Activated naive CD4-positive, alpha-beta T cell treated with anti-CD3 and anti-CD28 coated beads, Interleukin-2, amount 50 U/mL, for 72 hours (primary cell): Measurements from ENCODE around the gene EFCAB6. TPM values are rescaled to one million over a fixed set of nuclear protein-coding genes. Genes with fewer than 3 reads are reported as not detected.
A peak's percentile ranks its signal among the peaks of the same experiment; 100 is the strongest.

ENCODE experiments used
- ATAC-seq, 2 donors: fragments of 150-1000 bp; cut with Tn5 transposase; 2 replicates each; pipeline ENCODE4 v1.10.0; 2021; ENCODE audit warnings: mild to moderate bottlenecking in 2 of 2, moderate library complexity in 2 of 2
- DNase-seq, 2 donors: peaks; one replicate each; pipeline ENCODE4 v3.0.0; 2021 to 2022; ENCODE audit warnings: low spot score in 2 of 2
- H3K27ac Mint-ChIP-seq, 2 donors: one replicate each; pipeline ENCODE4 v1.8.0; 2022; ENCODE audit warnings: mild to moderate bottlenecking in 2 of 2, mixed read lengths in 2 of 2
- H3K36me3 Mint-ChIP-seq, 2 donors: one replicate each; pipeline ENCODE4 v1.8.0; 2022; ENCODE audit warnings: mixed read lengths in 2 of 2
- H3K9me3 Mint-ChIP-seq, 2 donors: one replicate each; pipeline ENCODE4 v1.8.0; 2022; ENCODE audit warnings: mixed read lengths in 2 of 2
- total RNA-seq, 2 donors: library from RNA; stranded (reverse); gene quantifications; one replicate each; pipeline ENCODE4 v1.2.3, GENCODE V29; 2022

EFCAB6 gene
- total RNA-seq, 2 donors from 2014 or later = 0.27 to 0.80 TPM

GRCh38 chr22:43630451-43630850 lies 181.7 kb downstream of the EFCAB6 start:
- Mint-ChIP-seq H3K27ac (peak overlapping the region in 1 of 2 donors; percentile 57), H3K36me3 (no peaks in the 10 kb centered on the region), H3K9me3 (no peaks in the 10 kb centered on the region)
- ATAC-seq (no peak), DNase-seq (no peak)

- Mint-ChIP-seq H3K9me3 (no peaks in the 10 kb centered on the region), H3K27ac (peak overlapping the region; percentile 15 to 46), H3K36me3 (no peaks in the 10 kb centered on the region)
- no peak for DNase-seq
- no peak for ATAC-seq
Observed at GRCh38 chr22:43628250-43628649, 183.9 kb downstream of the EFCAB6 start.

- Mint-ChIP-seq H3K9me3 (no peaks in the 10 kb centered on the region), H3K36me3 (no peaks in the 10 kb centered on the region), H3K27ac (peak overlapping the region in 1 of 2 donors; percentile 15)
- DNase-seq (no peak), ATAC-seq (no peak)
Observed at GRCh38 chr22:43627485-43628213, 184.5 kb downstream of the EFCAB6 start.

DNA sequence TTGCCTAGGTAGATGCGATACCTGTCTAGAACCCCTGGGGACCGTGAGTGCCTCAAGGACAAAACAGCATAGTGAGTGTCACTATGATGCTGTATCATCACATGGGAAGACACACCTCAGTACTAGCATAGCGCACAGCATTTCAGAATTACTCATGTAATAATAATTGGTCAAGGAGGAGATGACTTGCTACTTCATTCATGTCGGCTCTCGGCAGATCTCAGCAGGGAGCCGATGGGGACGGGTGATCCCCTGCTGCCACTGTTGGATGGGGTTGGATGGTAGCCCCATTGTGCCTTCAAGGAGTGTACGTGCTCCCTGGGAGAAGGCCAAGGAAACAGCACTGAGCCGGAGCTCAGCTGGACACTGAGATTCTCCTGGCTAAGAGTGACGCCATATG lies 186.9 kb downstream of the EFCAB6 start:
- Mint-ChIP-seq H3K27ac (no peak overlapping the region), H3K9me3 (no peaks in the 10 kb centered on the region), H3K36me3 (no peaks in the 10 kb centered on the region)
- no peak for ATAC-seq
- no peak for DNase-seq

GRCh38 chr22:43624144-43624998 lies 187.7 kb downstream of the EFCAB6 start:
- Mint-ChIP-seq H3K36me3 (peaks cover under 1 to 3% of the 10 kb centered on the region in 2 donors), H3K27ac (no peak overlapping the region), H3K9me3 (peaks cover 2 to 3% of the 10 kb centered on the region in 2 donors)
- no peak for DNase-seq
- no peak for ATAC-seq

DNA sequence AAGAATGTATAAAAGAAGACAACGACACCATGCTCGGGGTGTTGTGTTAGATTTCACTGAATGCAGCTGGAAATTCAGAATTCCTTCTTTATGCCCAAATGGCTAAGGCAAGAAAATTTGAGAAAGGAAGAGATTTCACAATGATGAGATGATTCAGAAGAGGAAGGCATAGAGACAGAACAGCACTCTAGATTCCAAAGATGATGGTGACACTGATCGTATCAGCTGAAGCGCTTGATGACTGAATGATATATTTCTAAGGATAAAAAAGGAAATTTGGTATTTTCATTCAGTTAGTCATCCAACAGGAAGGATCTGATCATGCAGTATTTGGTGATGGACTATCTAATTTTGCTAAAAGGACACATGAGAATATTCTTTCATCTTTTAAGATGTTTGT lies 189.2 kb downstream of the EFCAB6 start:
- peaks cover 6 to 9% of the 10 kb centered on the region in 2 donors for H3K9me3 Mint-ChIP-seq
- H3K36me3 Mint-ChIP-seq = peaks cover 8 to 9% of the 10 kb centered on the region in 2 donors
- no peak for ATAC-seq
- no peak for DNase-seq
- no peak overlapping the region for H3K27ac Mint-ChIP-seq

- H3K9me3 Mint-ChIP-seq = peaks cover 6 to 9% of the 10 kb centered on the region in 2 donors
- peaks cover 8 to 9% of the 10 kb centered on the region in 2 donors for H3K36me3 Mint-ChIP-seq
- no peak overlapping the region for H3K27ac Mint-ChIP-seq
- ATAC-seq (no peak), DNase-seq (no peak)
Observed at GRCh38 chr22:43620197-43620596, 191.9 kb downstream of the EFCAB6 start.

GRCh38 chr22:43618517-43618916 lies 193.6 kb downstream of the EFCAB6 start:
- peaks cover 6 to 9% of the 10 kb centered on the region in 2 donors for H3K9me3 Mint-ChIP-seq
- DNase-seq (no peak), ATAC-seq (no peak)
- H3K36me3 Mint-ChIP-seq = peaks cover 8 to 9% of the 10 kb centered on the region in 2 donors
- H3K27ac Mint-ChIP-seq = no peak overlapping the region

- DNase-seq = no peak
- peaks cover 6 to 9% of the 10 kb centered on the region in 2 donors for H3K9me3 Mint-ChIP-seq
- no peak overlapping the region for H3K27ac Mint-ChIP-seq
- peaks cover 8 to 9% of the 10 kb centered on the region in 2 donors for H3K36me3 Mint-ChIP-seq
- ATAC-seq = no peak
Observed at GRCh38 chr22:43616645-43617044, 195.5 kb downstream of the EFCAB6 start.

- ATAC-seq (no peak), DNase-seq (no peak)
- H3K27ac Mint-ChIP-seq = no peak overlapping the region
- peaks cover 0 to 7% of the 10 kb centered on the region in 2 donors for H3K9me3 Mint-ChIP-seq
- H3K36me3 Mint-ChIP-seq = no peaks in the 10 kb centered on the region
Observed at GRCh38 chr22:43600265-43600664, 211.8 kb downstream of the EFCAB6 start.

DNA sequence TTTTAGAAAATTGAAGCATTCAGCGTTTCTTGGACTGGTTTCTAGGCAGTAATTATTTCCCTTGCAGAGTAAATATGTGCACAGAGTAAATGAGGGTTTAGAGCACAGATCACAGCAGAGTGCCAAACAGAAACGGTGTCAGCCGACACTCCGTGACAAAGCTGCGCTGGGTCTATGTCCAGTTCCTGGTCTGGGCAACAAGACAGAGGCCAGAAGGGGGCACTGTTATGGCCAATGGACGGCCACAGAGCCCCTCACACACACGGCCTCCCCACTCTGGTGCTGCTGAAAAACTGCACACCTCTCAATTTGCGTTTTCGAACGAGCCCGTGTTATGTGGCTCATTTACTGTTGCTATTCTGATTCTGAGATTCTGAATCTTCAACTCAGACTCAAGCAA lies 219.6 kb downstream of the EFCAB6 start:
- Mint-ChIP-seq H3K36me3 (peaks cover 0 to 9% of the 10 kb centered on the region in 2 donors), H3K9me3 (peaks cover 13 to 22% of the 10 kb centered on the region in 2 donors), H3K27ac (no peak overlapping the region)
- ATAC-seq = no peak
- DNase-seq = no peak

- H3K27ac Mint-ChIP-seq = no peak overlapping the region
- peaks cover 15 to 22% of the 10 kb centered on the region in 2 donors for H3K9me3 Mint-ChIP-seq
- peaks cover 0 to 10% of the 10 kb centered on the region in 2 donors for H3K36me3 Mint-ChIP-seq
- DNase-seq (no peak), ATAC-seq (no peak)
Observed at GRCh38 chr22:43591380-43591779, 220.7 kb downstream of the EFCAB6 start.

DNA sequence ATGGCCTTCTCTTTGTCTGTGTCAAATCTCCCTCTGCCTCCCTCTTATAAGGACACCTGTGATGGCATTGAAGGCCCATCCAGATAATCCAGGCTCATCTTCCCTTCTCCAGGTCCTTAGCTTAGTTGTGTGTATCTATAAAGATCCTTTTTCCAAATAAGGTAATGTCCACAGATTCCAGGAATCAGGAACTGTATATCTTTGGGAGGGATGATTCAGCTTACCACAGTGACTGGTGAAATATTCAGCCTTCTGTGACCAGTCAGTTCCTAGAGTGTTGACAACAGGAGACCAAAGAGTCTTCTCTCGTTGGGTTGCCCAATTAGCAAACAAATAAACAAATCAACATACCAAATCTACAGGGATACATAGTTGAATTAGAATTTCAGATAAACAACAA lies 224.5 kb downstream of the EFCAB6 start:
- Mint-ChIP-seq H3K9me3 (peaks cover 8 to 13% of the 10 kb centered on the region in 2 donors), H3K27ac (no peak overlapping the region), H3K36me3 (peaks cover 6 to 9% of the 10 kb centered on the region in 2 donors)
- DNase-seq = no peak
- no peak for ATAC-seq

GRCh38 chr22:43583501-43583900 lies 228.6 kb downstream of the EFCAB6 start:
- no peak overlapping the region for H3K27ac Mint-ChIP-seq
- peaks cover 13 to 14% of the 10 kb centered on the region in 2 donors for H3K9me3 Mint-ChIP-seq
- H3K36me3 Mint-ChIP-seq = peaks cover 6 to 15% of the 10 kb centered on the region in 2 donors
- ATAC-seq (no peak), DNase-seq (no peak)

- DNase-seq = no peak
- no peak for ATAC-seq
Observed at GRCh38 chr22:43582394-43582793, 229.7 kb downstream of the EFCAB6 start.

DNA sequence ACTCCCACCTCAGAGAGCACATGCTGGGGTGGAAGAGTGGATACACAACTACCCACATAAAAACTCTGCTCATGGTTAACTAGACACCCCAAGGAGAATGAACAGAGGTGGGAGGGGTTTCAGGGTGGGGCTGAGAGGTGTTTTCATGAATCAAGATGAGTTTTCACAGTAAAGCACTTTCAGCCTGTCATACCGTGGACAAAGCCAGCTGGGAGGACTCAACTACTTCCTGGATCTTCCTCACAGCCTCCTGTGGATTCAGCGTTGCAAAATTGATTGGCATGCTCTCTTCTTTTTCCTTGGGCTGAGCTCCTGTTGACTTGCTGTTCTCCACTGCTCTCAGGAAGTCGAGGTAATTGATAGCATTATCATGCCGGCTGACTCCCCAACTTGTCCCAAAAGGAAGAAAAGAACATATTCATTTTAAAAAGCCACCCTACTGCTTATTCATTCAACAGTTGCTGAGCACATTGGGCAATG lies 231.8 kb downstream of the EFCAB6 start:
- Mint-ChIP-seq H3K27ac (no peak overlapping the region), H3K36me3 (peaks cover 6 to 10% of the 10 kb centered on the region in 2 donors)
- ATAC-seq = no peak

More at GRCh38 chr22:43582394-43582793, 229.7 kb downstream of the EFCAB6 start:
- H3K9me3 Mint-ChIP-seq = peaks cover 11 to 12% of the 10 kb centered on the region in 2 donors
- peaks cover 6 to 11% of the 10 kb centered on the region in 2 donors for H3K36me3 Mint-ChIP-seq
- no peak overlapping the region for H3K27ac Mint-ChIP-seq

DNA sequence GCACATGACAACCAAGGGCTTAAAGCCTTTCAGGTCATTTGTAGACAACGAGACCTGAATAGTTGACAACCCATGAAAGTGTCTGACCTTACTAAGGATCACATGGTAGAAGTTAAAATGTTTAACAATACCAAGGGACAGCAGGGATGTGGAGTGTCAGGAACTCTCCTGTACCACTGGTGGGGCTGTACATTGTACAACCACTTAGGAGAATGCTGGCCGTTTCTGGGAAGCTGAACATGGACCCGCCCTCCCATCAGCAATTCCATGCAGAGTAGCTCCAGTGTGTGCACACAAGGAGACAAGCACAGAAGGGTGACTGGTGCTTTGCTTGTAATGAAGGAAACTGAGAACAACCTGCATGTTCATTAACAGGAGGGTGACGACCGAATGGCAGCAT lies 237.4 kb downstream of the EFCAB6 start:
- DNase-seq (no peak), ATAC-seq (no peak)
- no peaks in the 10 kb centered on the region for H3K9me3 Mint-ChIP-seq
- H3K36me3 Mint-ChIP-seq = no peaks in the 10 kb centered on the region
- no peak overlapping the region for H3K27ac Mint-ChIP-seq

More for the DNA sequence above, 231.8 kb downstream of the EFCAB6 start:
- no peak for DNase-seq
- peaks cover 9 to 12% of the 10 kb centered on the region in 2 donors for H3K9me3 Mint-ChIP-seq
